Measurements from ENCODE around the gene RGS12. TPM values are rescaled to one million over a fixed set of nuclear protein-coding genes. Genes with fewer than 3 reads are reported as not detected.

RGS12 gene
- polyA plus RNA-seq, 1 donor (not counting 4 experiments of a cell fraction or from before 2014, with no cell fraction given) = 34.0 TPM

DNA sequence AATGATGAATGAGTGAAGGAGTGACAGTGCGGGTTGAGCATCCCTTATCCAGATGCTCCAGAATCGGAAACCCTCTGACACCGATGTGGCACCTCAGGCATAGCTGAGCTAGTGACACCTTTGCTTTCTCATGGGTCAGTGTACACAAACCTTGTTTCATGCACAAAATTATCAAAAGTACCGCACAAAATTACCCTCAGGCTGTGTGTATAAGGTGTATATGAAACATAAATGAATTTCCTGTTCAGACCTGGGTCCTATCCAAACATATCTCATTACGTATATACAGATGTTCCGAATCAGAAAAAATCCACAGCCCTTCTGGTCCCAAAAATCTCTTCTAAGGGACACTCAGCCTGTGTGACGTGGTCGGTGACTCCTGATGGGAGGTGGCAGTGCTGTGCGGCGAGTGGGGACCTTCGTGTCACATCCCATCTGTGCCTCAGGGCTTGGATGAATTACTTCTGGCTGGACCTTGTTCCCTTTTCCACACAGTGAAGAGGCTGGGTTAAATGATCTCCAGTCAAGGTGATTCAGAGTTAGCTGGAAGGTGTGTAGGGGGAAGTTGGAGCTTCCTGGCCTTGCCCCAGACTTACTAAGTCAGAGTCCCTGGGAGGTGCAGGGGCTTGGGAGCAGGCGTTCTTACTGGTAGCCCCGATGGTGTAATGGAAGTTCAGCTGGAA is 18.8 kb downstream of the RGS12 start:
- Histone ChIP-seq H3K9me3 (ENCODE audit: control insufficient read depth, low read depth, low read length) (no peaks in the 10 kb centered on the region), H3K4me1 (ENCODE audit: control insufficient read depth, extremely low read depth, insufficient read depth, low read length) (peaks cover 14% of the 10 kb centered on the region), H3K9me1 (ENCODE audit: control insufficient read depth, extremely low read depth, insufficient read depth, low read length) (no peaks in the 10 kb centered on the region), H3K36me3 (ENCODE audit: control insufficient read depth in 2 of 2, extremely low read depth in 1 of 2, insufficient read depth in 2 of 2, low read length in 2 of 2) (no peaks in the 10 kb centered on the region), H3K4me2 (ENCODE audit: control insufficient read depth, extremely low read depth, insufficient read depth, low read depth, low read length) (peak overlapping the region; percentile 72), H3K79me2 (ENCODE audit: control insufficient read depth, insufficient read depth, low read length) (no peaks in the 10 kb centered on the region), H3K27ac (ENCODE audit: control insufficient read depth, insufficient read depth, low read length) (no peak overlapping the region), H3K27me3 (ENCODE audit: control insufficient read depth, extremely low read depth, insufficient read depth, low read length) (peaks cover 8% of the 10 kb centered on the region), H3K4me3 (ENCODE audit: control insufficient read depth in 2 of 3, extremely low read depth in 1 of 3, insufficient read depth in 2 of 3, low read depth in 1 of 3, low read length in 3 of 3) (no peak overlapping the region), H4K20me1 (ENCODE audit: control insufficient read depth, extremely low read depth, insufficient read depth, low read length) (no peaks in the 10 kb centered on the region), H3K9ac (ENCODE audit: control insufficient read depth, extremely low read depth, insufficient read depth, low read length) (no peak overlapping the region), H2AFZ (ENCODE audit: control insufficient read depth, low read length) (no peak overlapping the region)
- dilution Hi-C loops (cut with MboI; ENCODE audit: extremely low pct_ligation_motif_present, low sequenced_read_pairs) = no loop called here
- DNase-seq (ENCODE audit: low read depth, low spot score) (no peak), FAIRE-seq (peak; percentile 78)
- no peak for TF ChIP-seq EZH2 (IDR thresholded peaks at IDR 0.05; ENCODE audit: low read length)
- TF ChIP-seq, protein P1, sequence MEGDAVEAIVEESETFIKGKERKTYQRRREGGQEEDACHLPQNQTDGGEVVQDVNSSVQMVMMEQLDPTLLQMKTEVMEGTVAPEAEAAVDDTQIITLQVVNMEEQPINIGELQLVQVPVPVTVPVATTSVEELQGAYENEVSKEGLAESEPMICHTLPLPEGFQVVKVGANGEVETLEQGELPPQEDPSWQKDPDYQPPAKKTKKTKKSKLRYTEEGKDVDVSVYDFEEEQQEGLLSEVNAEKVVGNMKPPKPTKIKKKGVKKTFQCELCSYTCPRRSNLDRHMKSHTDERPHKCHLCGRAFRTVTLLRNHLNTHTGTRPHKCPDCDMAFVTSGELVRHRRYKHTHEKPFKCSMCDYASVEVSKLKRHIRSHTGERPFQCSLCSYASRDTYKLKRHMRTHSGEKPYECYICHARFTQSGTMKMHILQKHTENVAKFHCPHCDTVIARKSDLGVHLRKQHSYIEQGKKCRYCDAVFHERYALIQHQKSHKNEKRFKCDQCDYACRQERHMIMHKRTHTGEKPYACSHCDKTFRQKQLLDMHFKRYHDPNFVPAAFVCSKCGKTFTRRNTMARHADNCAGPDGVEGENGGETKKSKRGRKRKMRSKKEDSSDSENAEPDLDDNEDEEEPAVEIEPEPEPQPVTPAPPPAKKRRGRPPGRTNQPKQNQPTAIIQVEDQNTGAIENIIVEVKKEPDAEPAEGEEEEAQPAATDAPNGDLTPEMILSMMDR (optimal IDR thresholded peaks at IDR 0.05 in 1 of 3, IDR thresholded peaks at IDR 0.05 in 1 of 3, conservative IDR thresholded peaks at IDR 0.05 in 1 of 3; ENCODE audit: extremely low read depth in 1 of 3, insufficient read depth in 2 of 3, low read length in 3 of 3) = no peak

DNA sequence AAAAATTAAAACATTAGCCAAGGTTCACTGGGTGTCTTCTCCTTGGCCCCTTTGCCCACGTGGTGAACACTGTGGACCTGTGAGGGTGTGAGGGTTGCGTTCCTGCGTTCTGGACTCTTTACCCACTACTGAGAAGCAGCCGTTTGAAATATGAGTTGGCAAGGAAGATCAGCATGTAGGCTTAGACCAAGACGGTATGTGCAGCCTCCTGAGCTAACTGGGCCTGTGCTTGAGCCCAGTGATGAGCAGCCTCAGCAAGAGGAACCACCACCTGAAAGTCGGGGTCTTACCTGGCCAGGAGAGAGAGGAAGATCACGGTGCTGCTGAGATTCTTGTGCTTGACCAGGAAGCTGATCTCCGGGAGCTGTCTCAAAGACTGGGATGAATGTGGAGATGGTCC is 19.5 kb downstream of the RGS12 start:
- Histone ChIP-seq H4K20me1 (ENCODE audit: control insufficient read depth, extremely low read depth, insufficient read depth, low read length) (no peaks in the 10 kb centered on the region), H3K4me3 (ENCODE audit: control insufficient read depth in 2 of 3, extremely low read depth in 1 of 3, insufficient read depth in 2 of 3, low read depth in 1 of 3, low read length in 3 of 3) (no peak overlapping the region), H3K36me3 (ENCODE audit: control insufficient read depth in 2 of 2, extremely low read depth in 1 of 2, insufficient read depth in 2 of 2, low read length in 2 of 2) (no peaks in the 10 kb centered on the region), H3K79me2 (ENCODE audit: control insufficient read depth, insufficient read depth, low read length) (no peaks in the 10 kb centered on the region), H3K9ac (ENCODE audit: control insufficient read depth, extremely low read depth, insufficient read depth, low read length) (no peak overlapping the region), H3K4me2 (ENCODE audit: control insufficient read depth, extremely low read depth, insufficient read depth, low read depth, low read length) (no peak overlapping the region), H3K27ac (ENCODE audit: control insufficient read depth, insufficient read depth, low read length) (no peak overlapping the region), H3K9me1 (ENCODE audit: control insufficient read depth, extremely low read depth, insufficient read depth, low read length) (no peaks in the 10 kb centered on the region), H2AFZ (ENCODE audit: control insufficient read depth, low read length) (no peak overlapping the region), H3K4me1 (ENCODE audit: control insufficient read depth, extremely low read depth, insufficient read depth, low read length) (peaks cover 14% of the 10 kb centered on the region), H3K27me3 (ENCODE audit: control insufficient read depth, extremely low read depth, insufficient read depth, low read length) (peaks cover 8% of the 10 kb centered on the region), H3K9me3 (ENCODE audit: control insufficient read depth, low read depth, low read length) (no peaks in the 10 kb centered on the region)
- TF ChIP-seq EZH2 (IDR thresholded peaks at IDR 0.05; ENCODE audit: low read length) = no peak
- TF ChIP-seq, protein P1 (optimal IDR thresholded peaks at IDR 0.05 in 1 of 3, IDR thresholded peaks at IDR 0.05 in 1 of 3, conservative IDR thresholded peaks at IDR 0.05 in 1 of 3; ENCODE audit: extremely low read depth in 1 of 3, insufficient read depth in 2 of 3, low read length in 3 of 3) = no peak
- no peak for FAIRE-seq
- dilution Hi-C loops (cut with MboI; ENCODE audit: extremely low pct_ligation_motif_present, low sequenced_read_pairs) = no loop called here
- DNase-seq (ENCODE audit: low read depth, low spot score) = no peak

All from keratinocyte (primary cell).